Measurements from ENCODE around the gene MLLT3. TPM values are rescaled to one million over a fixed set of nuclear protein-coding genes. Genes with fewer than 3 reads are reported as not detected.

MLLT3 gene
- polyA plus RNA-seq, 1 experiment = 32.5 TPM

GRCh38 chr9:20559231-20559890, 62.9 kb downstream of the MLLT3 start:
- POLR2A ChIA-PET = interaction anchor here (1.0 kb wide), 1 partner anchor 34 kb away, joined by 5 read pairs; no protein-coding TSS in a partner anchor
- Histone ChIP-seq H3K27ac (ENCODE audit: low read depth, low read length) (no peak overlapping the region), H3K9me3 (ENCODE audit: control insufficient read depth, insufficient read depth, low read length) (no peaks in the 10 kb centered on the region), H3K27me3 (ENCODE audit: control insufficient read depth, insufficient read depth, low read length) (no peaks in the 10 kb centered on the region), H3K4me3 (ENCODE audit: low read depth, low read length) (no peak overlapping the region)
- no peak for DNase-seq (ENCODE audit: low read depth, low spot score)
- CTCF ChIA-PET = interaction anchor here (0.7 to 1.7 kb wide), 3 partner anchors 40 to 382 kb away, joined by 3 to 7 read pairs (median 4); no protein-coding TSS in a partner anchor
- TF ChIP-seq CTCF (IDR thresholded peaks at IDR 0.05; ENCODE audit: low read depth, low read length) = no peak

GRCh38 chr9:20558566-20559016, 63.7 kb downstream of the MLLT3 start:
- peak; percentile 49 for DNase-seq (ENCODE audit: low read depth, low spot score)
- CTCF ChIA-PET = interaction anchor here (1.0 to 1.7 kb wide), 2 partner anchors 41 to 66 kb away, joined by 4 to 7 read pairs; no protein-coding TSS in a partner anchor
- Histone ChIP-seq H3K4me3 (ENCODE audit: low read depth, low read length) (peak overlapping the region; percentile 12; the same call in 1 of the 2 replicates), H3K9me3 (ENCODE audit: control insufficient read depth, insufficient read depth, low read length) (no peaks in the 10 kb centered on the region), H3K27ac (ENCODE audit: low read depth, low read length) (peak overlapping the region; percentile 52), H3K27me3 (ENCODE audit: control insufficient read depth, insufficient read depth, low read length) (no peaks in the 10 kb centered on the region)
- TF ChIP-seq CTCF (IDR thresholded peaks at IDR 0.05; ENCODE audit: low read depth, low read length) = no peak
- POLR2A ChIA-PET = interaction anchor here (1.0 kb wide), 1 partner anchor 35 kb away, joined by 5 read pairs; no protein-coding TSS in a partner anchor

GRCh38 chr9:20557890-20558565, 64.3 kb downstream of the MLLT3 start:
- POLR2A ChIA-PET = interaction anchor here (1.0 kb wide), 1 partner anchor 35 kb away, joined by 5 read pairs; no protein-coding TSS in a partner anchor
- Histone ChIP-seq H3K27me3 (ENCODE audit: control insufficient read depth, insufficient read depth, low read length) (no peaks in the 10 kb centered on the region), H3K9me3 (ENCODE audit: control insufficient read depth, insufficient read depth, low read length) (no peaks in the 10 kb centered on the region), H3K4me3 (ENCODE audit: low read depth, low read length) (no peak overlapping the region), H3K27ac (ENCODE audit: low read depth, low read length) (peak overlapping the region; percentile 52)
- DNase-seq (ENCODE audit: low read depth, low spot score) = no peak
- CTCF ChIA-PET = interaction anchor here (1.0 to 1.7 kb wide), 2 partner anchors 42 to 67 kb away, joined by 4 to 7 read pairs; no protein-coding TSS in a partner anchor
- TF ChIP-seq CTCF (IDR thresholded peaks at IDR 0.05; ENCODE audit: low read depth, low read length) = no peak

GRCh38 chr9:20557285-20557684, 65.0 kb downstream of the MLLT3 start:
- no peak for TF ChIP-seq CTCF (IDR thresholded peaks at IDR 0.05; ENCODE audit: low read depth, low read length)
- no peak overlapping the region for H3K27ac ChIP-seq (ENCODE audit: low read depth, low read length)

More at GRCh38 chr9:20557285-20557684, 65.0 kb downstream of the MLLT3 start:
- CTCF ChIA-PET = interaction anchor here (1.1 kb wide), 1 partner anchor 67 kb away, joined by 3 read pairs; no protein-coding TSS in a partner anchor
- no peaks in the 10 kb centered on the region for H3K9me3 ChIP-seq (ENCODE audit: control insufficient read depth, insufficient read depth, low read length)
- DNase-seq (ENCODE audit: low read depth, low spot score) = no peak
- H3K27me3 ChIP-seq (ENCODE audit: control insufficient read depth, insufficient read depth, low read length) = no peaks in the 10 kb centered on the region
- no peak overlapping the region for H3K4me3 ChIP-seq (ENCODE audit: low read depth, low read length)
- POLR2A ChIA-PET = no interaction called here

All from AG04450 (cell line).